Smooth muscle cell of the brain vasculature (primary cell): ENCODE results near the gene GJB1.
"Not testable (repeated sequence)": the region's sequence is repeated elsewhere in the genome, so short reads cannot be mapped to it uniquely, and the experiment has no call there.

ENCODE experiments used
- DNase-seq: peaks from one replicate; pipeline ENCODE4 v3.0.0-alpha.2; 2012; ENCODE audit warnings: low read depth, low spot score

The GJB1 gene

DNA sequence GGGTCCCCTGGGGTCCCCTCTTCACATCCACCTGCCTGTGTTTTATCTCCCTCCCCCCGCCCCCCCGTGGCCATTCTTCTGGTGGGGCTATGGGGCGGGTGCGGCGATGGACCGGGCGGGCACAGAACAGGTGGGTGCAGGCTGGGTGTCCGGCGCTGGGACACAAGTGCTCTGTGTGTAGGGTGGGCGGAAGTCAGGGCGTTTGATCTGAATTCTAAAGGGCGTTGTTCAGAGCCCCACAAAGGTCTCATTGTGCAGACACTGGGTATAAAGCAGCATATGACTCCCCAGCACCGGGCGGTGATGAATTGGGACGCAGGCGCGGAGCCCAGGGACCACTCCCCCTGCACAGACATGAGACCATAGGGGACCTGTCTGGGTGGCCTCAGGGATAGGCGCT lies at the start of gene GJB1:
GJB1 (plus strand) TSS at position 296 of the 400 bp plus-strand sequence. CDS start 484 bp downstream, outside the sequence.
- no peak for DNase-seq

DNA sequence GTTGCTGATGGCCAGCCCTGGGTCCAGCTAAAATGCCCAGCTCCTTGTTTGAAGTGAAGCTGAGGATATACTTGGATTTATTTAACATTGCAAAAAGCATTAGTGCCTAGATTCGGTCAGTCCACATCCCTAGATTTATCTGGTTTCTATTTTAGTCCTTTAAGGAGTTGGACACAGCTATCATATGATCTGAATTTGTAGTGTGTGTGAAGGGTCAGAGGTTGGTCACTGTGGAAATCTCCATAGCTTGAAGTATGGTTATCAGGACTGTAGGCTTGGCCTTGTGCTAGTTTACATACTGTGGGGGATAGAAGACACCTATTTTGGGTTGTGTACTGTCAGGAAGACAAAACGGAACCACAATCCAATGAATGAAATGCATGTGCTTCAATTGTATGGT lies 49.6 kb upstream of the GJB1 start:
- no peak for DNase-seq

DNA sequence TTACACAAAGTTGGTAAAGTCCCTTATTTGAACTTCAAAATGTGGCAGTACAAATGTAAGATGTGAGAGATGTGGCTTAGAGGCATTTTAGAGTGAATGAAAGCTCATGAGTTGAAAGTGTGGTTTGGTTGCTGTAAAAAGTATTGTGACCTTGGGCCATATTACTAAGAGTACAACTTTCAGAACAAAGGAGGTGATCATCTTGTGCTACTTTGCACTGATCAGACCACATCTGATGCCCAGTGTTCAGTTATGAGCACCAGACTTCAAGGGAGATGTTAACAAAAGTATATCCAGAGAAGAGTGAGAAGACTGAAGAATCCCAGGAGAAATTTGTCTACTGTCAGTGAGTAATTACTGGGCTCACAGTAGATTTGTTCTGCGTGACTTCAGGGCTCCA lies 48.2 kb upstream of the GJB1 start:
- no peak for DNase-seq

DNA sequence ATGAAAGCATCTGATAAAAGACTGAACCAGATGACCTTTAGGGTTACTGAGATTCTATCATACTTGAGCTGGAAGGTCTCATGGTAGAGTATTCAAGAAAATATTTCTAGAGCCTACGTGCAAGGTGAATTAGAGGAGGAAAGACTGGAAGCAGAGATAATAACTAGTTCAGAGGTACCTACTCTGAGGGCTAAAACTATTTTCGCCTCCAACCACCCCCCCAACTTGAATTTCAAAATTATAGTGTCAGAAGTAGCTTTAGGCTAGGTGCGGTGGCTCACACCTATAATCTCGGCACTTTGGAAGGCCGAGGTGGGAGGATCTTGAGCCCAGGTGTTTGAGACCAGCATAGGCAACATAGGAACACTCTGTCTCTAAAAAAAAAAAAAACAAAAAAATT lies 47.5 kb upstream of the GJB1 start:
- no peak for DNase-seq

DNA sequence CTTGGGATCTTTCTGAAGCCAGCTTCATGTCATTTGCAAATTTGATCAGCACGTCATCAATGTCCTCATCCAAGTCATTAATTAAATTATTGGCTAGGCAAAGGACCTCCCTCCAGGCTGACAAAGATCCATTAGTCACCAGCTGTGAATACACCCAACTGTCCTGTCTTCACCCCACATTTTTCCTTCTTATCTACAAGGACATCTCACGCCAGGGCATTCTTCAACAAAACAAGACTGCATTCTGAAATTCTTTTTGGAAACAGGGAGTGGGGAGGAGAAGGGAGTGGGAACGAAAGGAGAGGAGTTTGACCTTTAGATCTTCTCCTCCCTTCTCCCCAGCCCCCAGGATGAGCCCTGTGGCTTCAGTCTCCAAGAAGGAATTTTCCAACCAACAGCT lies 45.7 kb upstream of the GJB1 start:
- no peak for DNase-seq

DNA sequence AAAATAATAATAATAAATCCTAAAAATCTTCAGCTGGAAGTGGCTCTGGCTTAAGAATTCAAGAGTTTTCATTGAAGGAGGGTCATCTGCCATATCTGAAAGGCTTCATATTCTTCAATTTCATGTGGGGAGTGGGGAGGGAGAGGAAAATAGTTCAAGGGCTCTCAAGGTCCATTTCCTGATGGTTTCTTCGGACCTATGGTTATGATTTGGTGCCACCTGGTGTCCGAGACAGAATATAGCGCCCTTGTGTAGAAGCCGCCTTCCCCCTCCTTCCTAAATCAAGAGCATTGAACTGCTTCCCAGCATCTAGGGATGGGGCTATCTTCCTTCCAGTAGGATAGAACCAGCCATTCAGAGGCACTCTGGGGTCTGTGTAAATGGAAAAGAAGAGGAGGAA lies 44.1 kb upstream of the GJB1 start:
- DNase-seq: peak; percentile 44

DNA sequence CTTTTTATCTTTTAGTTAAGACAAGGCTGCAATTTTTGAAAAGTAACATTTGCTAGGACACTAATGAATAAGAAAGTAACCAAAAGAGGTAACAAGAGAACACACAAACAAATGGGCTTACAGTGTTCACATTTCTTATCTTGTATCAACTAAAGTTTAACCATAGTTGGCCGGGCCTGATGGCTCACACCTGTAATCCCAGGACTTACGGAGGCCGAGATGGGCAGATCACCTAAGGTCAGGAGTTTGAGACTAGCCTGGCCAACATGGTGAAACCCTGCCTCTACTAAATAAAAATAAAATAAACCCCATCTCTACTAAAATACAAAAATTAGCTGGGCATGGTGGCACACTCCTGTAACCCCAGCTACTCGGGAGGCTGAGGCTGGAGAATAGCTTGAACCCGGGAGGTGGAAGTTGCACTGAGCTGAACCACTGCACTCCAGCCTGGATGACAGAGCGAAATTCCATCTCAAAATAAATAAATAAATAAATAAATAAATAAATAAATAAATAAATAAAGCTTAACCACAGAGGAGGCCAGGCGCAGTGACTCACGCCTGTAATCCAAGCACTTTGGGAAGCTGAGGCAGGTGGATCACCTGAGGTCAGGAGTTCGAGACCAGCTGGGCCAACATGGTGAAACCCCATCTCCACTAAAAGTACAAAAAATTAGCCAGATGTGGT lies 42.3 kb upstream of the GJB1 start:
- DNase-seq: not testable (repeated sequence)

DNA sequence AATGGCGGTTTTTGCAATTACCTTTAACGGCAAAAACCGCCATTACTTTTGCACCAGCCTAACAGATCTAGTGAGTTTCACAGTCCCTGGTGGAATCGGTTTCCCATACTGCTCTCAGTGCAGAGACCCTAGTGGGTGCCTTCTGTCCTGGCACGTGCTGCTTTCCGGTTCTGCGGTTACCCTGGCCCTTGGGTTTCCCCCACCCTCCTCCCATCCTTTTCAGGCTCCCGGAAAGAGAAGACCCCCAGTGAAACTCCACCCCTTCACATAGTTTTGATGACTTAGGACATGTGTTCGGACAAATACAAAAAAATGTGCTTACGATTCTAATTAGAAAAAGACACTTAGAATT lies 41.5 kb upstream of the GJB1 start:
- no peak for DNase-seq

DNA sequence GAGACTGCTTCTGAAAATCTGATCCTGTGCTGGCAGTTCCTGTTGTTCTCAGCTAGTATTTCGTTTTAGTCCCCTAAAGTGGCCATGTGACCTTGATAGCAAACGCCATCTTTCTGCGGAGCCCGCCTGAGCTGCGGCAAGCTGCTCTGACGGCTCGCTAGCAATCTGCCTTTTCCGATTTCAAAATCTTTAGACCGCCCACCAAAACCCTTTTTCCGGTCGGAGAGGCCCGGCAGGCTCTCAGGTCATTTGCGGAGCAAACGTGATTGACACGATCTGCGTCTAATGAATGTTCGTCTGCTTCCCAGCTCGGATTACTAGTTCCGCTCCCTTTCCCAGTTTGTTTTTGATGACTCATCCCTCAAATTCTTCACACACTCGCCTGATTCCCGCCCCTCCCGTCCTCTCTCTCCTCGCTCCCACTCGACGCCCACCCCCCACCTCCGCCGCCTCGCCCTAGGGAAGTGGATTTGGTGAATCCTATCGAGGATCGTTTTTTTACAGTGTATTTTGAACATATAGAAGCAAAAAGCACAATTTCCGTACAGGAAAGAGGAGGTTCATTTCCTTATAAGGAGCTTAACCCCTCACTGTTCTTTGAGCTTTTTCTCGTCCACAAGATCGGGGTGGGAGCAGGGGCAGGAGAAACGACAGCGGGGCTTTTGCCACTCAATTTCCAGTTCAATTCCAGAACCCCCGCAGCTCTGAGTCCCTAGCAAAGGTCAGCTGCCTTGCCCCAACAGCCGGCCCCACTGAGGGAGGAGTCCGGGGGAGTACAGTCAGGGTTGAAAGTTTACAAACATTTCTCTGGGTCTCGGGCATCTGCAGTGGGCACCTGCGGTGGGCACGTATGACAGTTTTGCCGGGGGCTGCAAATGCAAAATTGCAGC lies 40.9 kb upstream of the GJB1 start:
- peak; percentile 87 for DNase-seq

DNA sequence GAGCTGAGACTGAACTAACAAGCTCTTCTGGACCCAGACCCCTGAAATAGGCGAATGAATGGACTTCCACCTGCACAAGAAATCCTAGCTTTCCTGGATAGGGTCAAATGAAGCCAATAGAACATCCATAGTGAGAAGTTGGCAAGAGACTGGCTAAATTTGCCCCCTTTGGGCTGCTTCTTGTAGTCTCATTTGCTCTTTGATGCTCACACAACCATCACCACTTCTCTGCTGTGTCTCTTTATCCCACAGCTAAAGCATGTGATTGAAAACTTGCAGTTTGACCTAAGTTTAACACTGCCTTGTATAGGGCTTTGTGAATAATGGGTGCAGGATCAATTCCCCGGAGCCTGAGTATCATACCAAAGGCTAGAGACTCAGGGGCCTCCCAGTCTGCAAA lies 40.2 kb upstream of the GJB1 start:
- DNase-seq: no peak

DNA sequence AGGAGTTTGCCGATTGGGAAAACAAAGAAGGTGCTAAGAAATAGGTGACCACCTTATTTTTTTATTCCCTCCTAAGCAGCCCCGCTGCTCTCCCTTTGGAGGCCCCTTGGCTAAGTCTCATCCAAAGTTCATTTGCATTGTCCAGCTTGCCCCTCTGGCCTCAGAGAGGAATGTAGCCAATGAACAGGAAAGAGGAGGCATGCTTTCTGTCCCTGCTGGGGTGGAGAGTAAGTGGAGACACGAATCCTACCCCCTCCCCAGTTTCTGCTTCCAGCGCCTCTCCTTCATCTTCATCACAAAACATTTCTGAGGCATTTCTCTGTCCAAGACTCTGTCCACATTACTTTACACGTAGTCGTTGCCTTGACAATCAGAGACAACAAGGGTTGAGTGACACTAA lies 39.7 kb upstream of the GJB1 start:
- DNase-seq: no peak

DNA sequence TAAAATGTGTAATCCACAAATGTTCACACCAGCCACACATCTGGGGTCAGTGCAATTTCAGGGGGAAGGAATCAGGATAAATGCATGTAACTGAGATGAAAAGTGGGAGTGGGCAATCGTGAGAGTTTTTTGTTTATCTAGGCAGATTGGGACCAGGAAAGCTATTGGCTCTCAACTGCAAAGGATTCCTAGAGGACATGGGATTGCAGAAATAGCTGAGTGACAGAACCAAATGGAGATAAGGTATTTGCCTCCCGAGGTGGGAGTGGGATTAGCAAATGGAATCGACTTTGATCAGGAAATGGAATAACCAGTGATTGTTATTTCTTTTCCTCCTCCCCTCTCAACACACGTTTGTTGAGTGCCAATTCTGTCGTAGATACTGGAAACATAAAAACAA lies 38.9 kb upstream of the GJB1 start:
- no peak for DNase-seq

DNA sequence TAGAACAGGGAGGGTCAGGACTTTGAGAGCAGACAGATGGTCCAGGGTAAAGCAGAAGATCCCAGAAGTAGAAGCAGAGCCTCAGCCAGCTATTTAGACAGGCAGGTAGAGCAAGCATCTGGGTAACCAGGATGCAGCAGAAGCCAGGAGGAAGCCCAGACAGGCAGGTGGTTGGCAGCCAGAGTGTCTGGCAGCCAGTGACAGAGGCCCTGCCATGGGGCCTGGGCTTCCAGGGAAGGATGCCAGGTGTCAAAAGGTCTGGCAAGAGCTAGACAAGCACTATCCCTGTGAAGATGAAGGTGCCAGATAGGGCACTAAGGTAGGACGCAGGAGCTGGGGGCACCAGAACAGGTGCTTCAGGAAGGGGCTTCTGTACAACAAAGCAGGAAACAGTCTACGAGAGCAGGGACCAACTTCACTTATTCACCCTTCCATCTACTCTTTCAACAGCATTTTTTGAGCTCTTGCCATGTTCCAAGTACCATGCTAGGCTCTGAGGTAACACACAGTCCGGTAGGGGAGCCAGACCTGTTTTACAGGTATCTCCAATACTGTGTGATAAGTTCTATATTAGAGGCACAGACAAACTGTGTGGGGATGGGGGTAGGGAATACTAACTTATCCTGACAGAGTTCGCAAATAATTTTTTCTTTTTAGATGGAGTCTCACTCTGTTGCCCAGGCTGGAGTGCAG lies 38.1 kb upstream of the GJB1 start:
- no peak for DNase-seq

DNA sequence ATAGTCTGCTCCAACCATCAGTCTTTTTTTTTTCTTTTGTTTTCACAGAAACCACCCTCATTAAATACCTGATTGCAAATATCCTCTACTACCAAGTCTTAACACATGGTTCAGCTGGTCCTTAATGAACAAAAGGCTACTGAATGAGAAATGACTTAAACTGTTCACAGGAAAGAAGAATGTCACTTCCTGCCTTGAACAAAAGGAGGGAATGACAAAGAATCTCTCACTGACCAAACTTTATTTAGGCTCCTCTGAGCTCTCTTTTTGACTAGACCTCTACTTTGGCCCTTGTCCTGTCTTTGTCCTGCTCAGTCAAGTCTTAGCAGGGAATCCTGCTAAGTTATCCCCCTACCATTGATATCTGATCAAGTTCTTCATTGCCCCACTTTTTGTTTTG lies 31.8 kb upstream of the GJB1 start:
- no peak for DNase-seq

DNA sequence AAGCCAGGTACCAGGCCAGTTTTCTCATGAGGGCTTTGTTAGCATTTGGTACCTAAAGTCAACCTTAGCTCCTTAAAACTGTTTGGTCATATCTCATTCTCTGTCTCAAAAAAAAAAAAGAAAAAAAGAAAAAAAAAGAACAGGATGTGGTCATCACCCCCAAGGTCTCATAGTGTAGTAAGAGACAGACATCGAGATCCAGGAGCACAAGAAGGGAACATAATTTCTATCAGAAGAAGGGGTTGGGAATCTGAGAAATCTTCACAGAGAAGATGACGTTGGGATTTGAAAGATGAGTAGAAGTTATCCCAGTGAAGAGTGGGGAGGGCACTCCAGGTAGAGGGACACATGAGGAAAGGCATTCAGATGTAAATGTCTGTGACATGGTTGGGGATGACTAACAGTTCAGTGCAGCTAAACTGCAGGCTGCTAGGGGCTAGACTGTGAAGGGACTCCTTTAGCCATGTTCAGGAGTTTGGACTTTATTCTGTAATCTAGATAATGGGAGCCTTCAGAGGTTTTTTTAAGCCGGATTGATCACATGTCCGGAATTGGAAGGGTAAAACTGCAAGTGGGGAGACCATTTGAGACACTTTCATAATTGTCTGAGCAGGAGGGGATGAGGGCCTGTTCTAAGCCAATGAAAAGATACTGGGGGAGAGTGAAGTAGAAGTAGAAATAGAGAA lies 26.9 kb upstream of the GJB1 start:
- DNase-seq: no peak

DNA sequence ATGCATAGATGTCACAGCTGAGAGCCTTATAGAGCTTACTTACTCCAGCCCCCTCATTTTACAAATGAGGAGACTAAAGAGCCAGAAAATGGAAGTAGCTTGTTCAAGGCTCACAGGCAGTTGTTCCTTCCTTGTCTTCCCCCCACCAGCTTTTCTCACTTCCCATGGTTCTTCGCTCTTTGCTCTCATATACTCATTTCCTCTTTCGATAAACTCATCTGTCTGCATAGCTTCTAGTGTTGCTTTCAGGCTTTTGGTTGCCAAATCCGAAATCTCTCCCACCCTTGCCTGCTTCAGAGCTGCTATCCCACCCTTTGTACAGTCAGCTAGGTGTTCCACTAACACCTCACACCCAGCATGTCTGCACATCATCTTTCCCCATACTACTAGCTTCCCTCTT lies 25.0 kb upstream of the GJB1 start:
- DNase-seq: no peak

DNA sequence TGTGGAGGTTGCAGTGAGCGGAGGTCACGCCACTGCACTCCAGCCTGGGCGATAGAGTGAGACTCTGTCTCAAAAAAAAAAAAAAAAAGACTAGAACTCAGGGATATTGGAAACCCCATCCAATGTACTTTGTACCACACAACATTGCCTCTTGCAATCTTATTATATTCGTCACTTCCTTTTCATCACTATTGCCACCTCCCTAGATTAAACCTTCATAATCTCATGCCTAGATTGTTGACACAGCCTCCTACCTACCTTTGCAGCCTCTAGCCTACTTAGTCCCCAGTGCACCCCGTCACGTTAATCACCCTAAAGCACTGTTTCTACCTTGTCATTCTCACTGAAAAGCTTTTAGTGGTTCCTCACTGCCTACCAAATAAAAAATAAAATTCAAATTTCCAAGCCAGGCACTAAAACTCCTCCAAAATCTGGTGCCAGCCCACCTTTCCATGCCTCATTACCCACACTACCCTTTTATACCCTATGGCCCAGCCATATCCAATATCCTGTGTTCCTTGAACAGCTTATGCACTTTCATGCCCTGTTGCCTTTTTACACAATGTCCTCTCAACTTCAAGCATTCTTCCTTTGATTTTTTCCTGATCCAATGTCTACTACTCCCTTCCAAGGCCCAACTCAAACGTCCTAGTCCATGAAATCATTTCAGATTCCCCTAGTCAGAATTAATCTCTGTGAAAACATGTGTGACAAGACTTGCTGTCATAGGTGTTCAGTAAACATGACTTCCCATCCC lies 23.6 kb upstream of the GJB1 start:
- no peak for DNase-seq

DNA sequence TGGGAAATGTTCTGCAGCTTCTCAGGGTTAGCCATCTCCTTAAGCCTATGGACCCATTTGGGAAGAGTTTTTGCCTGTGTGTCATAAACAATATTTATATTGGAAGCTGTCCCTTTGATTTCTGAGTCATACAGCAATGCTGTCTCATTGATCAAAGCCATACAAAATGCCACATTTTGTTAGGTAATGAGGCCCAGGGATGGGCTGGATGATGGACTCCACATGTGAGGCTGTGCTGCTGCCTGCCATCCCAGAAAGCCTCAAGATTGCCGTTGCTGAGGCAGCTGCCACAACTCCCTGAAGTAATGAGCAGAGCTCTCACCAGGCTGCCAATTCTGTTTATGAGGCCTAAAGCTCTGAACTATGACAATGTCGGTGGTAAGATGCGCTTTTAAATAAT lies 12.2 kb upstream of the GJB1 start:
- DNase-seq: no peak

DNA sequence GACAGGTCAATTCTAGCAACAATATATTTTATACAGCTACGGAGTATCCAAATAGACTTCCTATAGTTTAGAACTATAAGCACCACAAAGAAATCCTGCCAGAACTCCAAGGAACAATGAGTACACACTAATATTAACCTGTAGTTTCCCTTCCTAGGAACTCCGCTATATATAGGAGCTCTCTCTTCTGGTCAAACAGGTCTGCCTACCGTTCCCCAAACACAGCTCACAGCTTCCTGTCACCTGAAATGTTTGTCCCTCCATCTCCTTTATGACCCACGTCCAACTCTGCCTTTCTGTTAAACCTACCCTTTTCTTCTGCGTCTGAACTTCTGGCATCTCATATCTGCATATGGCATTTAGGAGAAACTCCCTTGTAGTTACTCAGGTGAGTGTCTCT lies 10.5 kb upstream of the GJB1 start:
- DNase-seq: no peak

DNA sequence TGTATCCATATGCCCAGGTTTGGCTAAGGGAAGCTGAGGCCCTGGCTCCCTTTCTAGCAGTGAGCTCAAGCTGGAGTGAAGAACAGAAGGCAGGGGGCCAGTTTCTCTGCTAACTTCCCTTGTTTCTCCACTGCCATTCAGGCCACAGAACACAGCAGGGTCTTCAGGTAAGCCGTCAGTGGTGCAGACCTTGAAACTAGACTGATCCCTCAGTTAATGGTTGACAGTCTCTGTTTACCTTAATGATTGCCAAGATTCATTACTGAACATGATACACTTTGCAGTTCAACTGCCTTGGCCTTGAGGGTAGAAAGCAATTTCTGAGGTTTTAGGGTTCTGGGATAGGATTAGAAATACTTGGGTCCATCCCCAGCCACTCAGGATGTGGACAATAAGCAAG lies 8.9 kb upstream of the GJB1 start:
- no peak for DNase-seq

DNA sequence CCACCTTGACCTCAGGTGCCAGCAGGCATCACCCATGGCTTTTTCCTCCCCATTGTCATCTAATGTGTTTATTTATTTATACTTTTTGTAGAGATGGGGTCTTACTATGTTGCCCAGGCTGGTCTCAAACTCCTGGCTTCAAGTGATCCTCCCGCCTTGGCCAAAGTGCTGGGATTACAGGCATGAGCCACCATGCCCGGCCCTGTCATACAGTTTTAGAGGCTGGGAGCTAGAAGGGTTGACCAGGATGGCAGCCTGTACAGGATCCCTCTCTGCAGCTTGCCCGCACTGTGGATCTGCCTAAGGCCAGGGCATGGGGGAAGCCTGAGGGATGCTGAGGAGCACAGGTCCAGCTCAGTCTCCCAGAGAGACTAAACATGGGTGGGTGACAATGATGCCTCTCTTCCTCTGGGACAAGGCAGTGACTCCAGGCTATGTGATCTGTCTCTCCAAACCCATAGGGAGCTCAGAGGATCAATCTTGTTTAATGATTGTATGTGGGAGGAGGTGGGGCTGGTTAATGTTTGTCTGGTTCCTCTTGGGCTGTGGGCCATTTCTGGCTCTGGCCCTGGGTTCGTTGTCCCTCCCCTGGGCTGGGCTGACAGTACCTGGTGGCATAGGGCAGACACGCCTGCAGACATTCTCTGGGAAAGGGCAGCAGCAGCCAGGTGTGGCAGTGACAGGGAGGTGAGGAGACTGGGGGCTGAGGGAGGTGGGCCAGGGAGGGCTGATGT lies 8.3 kb upstream of the GJB1 start:
- no peak for DNase-seq
